ENCODE data around the gene C6orf15. TPM values are rescaled to one million over a fixed set of nuclear protein-coding genes. Genes with fewer than 3 reads are reported as not detected.

Gene C6orf15
- total and polyA plus RNA-seq, 2 of the 8 experiments (the other 6 are each of a cell fraction or from before 2014, with no cell fraction given) = not detected

- no peak overlapping the region for H3K14ac ChIP-seq (ENCODE audit: insufficient read length)
- H2BK5ac ChIP-seq (ENCODE audit: low read depth, low read length) = no peak overlapping the region
- WGBS, 2 experiments (ENCODE audit: extremely low coverage in 1 of 2, insufficient coverage in 1 of 2, insufficient read length in 1 of 2, insufficient replicate concordance in 2 of 2, low coverage in 1 of 2, low lambda C conversion rate in 2 of 2, missing lambda C conversion rate in 1 of 2) = 44% methylated on average over 13 of the region's 13 CpGs; no CpG with 5 or more reads in 1 of the 2 experiments
- H3K4ac ChIP-seq (replicated peaks; ENCODE audit: insufficient read length, low read depth, low read length) = no peak overlapping the region
- no peaks in the 10 kb centered on the region for H3K27me3 ChIP-seq (replicated peaks in 1 of 4; ENCODE audit: control insufficient read depth in 3 of 4, extremely low read depth in 1 of 4, insufficient read depth in 3 of 4, low read length in 3 of 4)
- no peak overlapping the region for H3K56ac ChIP-seq (replicated peaks; ENCODE audit: insufficient read length, low read depth, low read length)
- CTCF ChIA-PET (ENCODE audit: partially characterized antibody) = interaction anchor here (0.6 to 4.4 kb wide), 43 partner anchors 8 to 970 kb away, joined by 3 to 143 read pairs (median 4); partner anchors contain the start of genes CDSN, DDR1, MUC22 and MUCL3
- no peak overlapping the region for H4K91ac ChIP-seq (replicated peaks; ENCODE audit: insufficient read length, low read length)
- no peaks in the 10 kb centered on the region for H3K79me1 ChIP-seq (ENCODE audit: low read depth, low read length)
- no peak overlapping the region for H3K9ac ChIP-seq (replicated peaks in 1 of 4; ENCODE audit: extremely low read depth in 1 of 4, low read depth in 3 of 4, low read length in 3 of 4)
- H3K4me2 ChIP-seq (ENCODE audit: insufficient read depth in 1 of 2, low read depth in 2 of 2, low read length in 2 of 2) = no peak overlapping the region; a peak in 1 of 4 replicates
- H3K27ac ChIP-seq (ENCODE audit: low read depth, low read length) = no peak overlapping the region; the same call in 1 of the 2 replicates
- H3K4me1 ChIP-seq (replicated peaks in 1 of 4; ENCODE audit: control insufficient read depth in 3 of 4, insufficient read depth in 4 of 4, low read length in 3 of 4) = peaks cover 3 to 15% (median 7%) of the 10 kb centered on the region in 4 experiments; a peak in 6 of 7 replicates
- peak; percentile 75 for FAIRE-seq
- no peak overlapping the region for H2AK5ac ChIP-seq (ENCODE audit: low read depth, low read length)
- no peak overlapping the region for H4K8ac ChIP-seq (ENCODE audit: extremely low read depth, insufficient read depth, low read length)
- no peaks in the 10 kb centered on the region for H3K36me3 ChIP-seq (ENCODE audit: control insufficient read depth in 2 of 4, insufficient read depth in 4 of 4, low read length in 3 of 4)
- H2BK15ac ChIP-seq (ENCODE audit: low read length) = no peak overlapping the region
- H2BK120ac ChIP-seq (replicated peaks; ENCODE audit: low read depth, low read length) = no peak overlapping the region
- no peak overlapping the region for H2AFZ ChIP-seq (ENCODE audit: low read length)
- 0 out of 4 replicates have a peak, but pooled peaks cover 0 to 3% of the 10 kb centered on the region in 2 experiments for H3K9me3 ChIP-seq (ENCODE audit: insufficient read depth in 2 of 2, low read depth in 1 of 2, low read length in 1 of 2)
- H3K23ac ChIP-seq (ENCODE audit: insufficient read length) = no peak overlapping the region
- no peaks in the 10 kb centered on the region for H3K23me2 ChIP-seq (ENCODE audit: low read depth, low read length)
- no peak overlapping the region for H3K4me3 ChIP-seq (ENCODE audit: extremely low read depth in 1 of 4, insufficient read depth in 2 of 4, low read depth in 3 of 4, low read length in 4 of 4)
- H4K5ac ChIP-seq (ENCODE audit: insufficient read length, low read depth, low read length) = no peak overlapping the region
- no peaks in the 10 kb centered on the region for H4K20me1 ChIP-seq (replicated peaks in 1 of 2; ENCODE audit: control insufficient read depth in 1 of 2, insufficient read depth in 2 of 2, low read length in 2 of 2)
- no peak overlapping the region for H2BK20ac ChIP-seq (ENCODE audit: low read length)
- H2BK12ac ChIP-seq (ENCODE audit: low read depth, low read length) = no peak overlapping the region
- H3K79me2 ChIP-seq (ENCODE audit: control insufficient read depth in 1 of 2, insufficient read depth in 2 of 2, low read length in 2 of 2) = no peaks in the 10 kb centered on the region
- no peak overlapping the region for H3K18ac ChIP-seq (ENCODE audit: extremely low read depth, low read length)
- DNase-seq (ENCODE audit: low read depth in 1 of 2, low spot score in 2 of 2) = peak; percentile 36 to 90
- POLR2A ChIA-PET (ENCODE audit: partially characterized antibody) = interaction anchor here (0.6 to 3.2 kb wide), 4 partner anchors 9 to 250 kb away, joined by 3 to 17 read pairs (median 4); partner anchors contain the start of gene VARS2
- TF ChIP-seq CHD2 (IDR thresholded peaks at IDR 0.05; ENCODE audit: low read length) (no peak), EGR1 (IDR thresholded peaks at IDR 0.05; ENCODE audit: borderline replicate concordance, low read depth, low read length) (no peak), KDM4A (IDR thresholded peaks at IDR 0.05; ENCODE audit: low read depth, low read length, severe bottlenecking) (no peak), CEBPB (IDR thresholded peaks at IDR 0.05; ENCODE audit: low read depth, low read length) (no peak), RBBP5 (IDR thresholded peaks at IDR 0.05; ENCODE audit: borderline replicate concordance, low read depth, low read length) (no peak), CREB1 (IDR thresholded peaks at IDR 0.05) (peak; percentile 47; the same call in 1 of the 2 replicates), ZNF274 (IDR thresholded peaks at IDR 0.05; ENCODE audit: borderline replicate concordance, extremely low read depth, low read length) (no peak), CBX8 (IDR thresholded peaks at IDR 0.05; ENCODE audit: borderline replicate concordance, low read depth, low read length) (no peak), YY1 (IDR thresholded peaks at IDR 0.05; ENCODE audit: low read depth, low read length) (no peak), TEAD4 (IDR thresholded peaks at IDR 0.05; ENCODE audit: low read depth, low read length) (no peak)
- TF ChIP-seq, protein P1, sequence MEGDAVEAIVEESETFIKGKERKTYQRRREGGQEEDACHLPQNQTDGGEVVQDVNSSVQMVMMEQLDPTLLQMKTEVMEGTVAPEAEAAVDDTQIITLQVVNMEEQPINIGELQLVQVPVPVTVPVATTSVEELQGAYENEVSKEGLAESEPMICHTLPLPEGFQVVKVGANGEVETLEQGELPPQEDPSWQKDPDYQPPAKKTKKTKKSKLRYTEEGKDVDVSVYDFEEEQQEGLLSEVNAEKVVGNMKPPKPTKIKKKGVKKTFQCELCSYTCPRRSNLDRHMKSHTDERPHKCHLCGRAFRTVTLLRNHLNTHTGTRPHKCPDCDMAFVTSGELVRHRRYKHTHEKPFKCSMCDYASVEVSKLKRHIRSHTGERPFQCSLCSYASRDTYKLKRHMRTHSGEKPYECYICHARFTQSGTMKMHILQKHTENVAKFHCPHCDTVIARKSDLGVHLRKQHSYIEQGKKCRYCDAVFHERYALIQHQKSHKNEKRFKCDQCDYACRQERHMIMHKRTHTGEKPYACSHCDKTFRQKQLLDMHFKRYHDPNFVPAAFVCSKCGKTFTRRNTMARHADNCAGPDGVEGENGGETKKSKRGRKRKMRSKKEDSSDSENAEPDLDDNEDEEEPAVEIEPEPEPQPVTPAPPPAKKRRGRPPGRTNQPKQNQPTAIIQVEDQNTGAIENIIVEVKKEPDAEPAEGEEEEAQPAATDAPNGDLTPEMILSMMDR (IDR thresholded peaks at IDR 0.05; ENCODE audit: control extremely low read depth in 1 of 3, insufficient read depth in 1 of 3, low read depth in 1 of 3, low read length in 3 of 3) = peak; percentile 83 to 98 (median 96)
Measured at GRCh38 chr6:31068669-31069340, 43.6 kb downstream of the C6orf15 start.

All from H1 (cell line).